CD4-positive, alpha-beta T cell treated with Interleukin-15 for 4 hours (primary cell): ENCODE results near the gene NAGK.
"Not testable (repeated sequence)": the region's sequence is repeated elsewhere in the genome, so short reads cannot be mapped to it uniquely, and the experiment has no call there.

Experiments used
- DNase-seq: peaks from one replicate; pipeline ENCODE4 v3.0.0-alpha.2; 2020; ENCODE audit warnings: low spot score

Gene NAGK

GRCh38 chr2:71069376-71069775 is 928 bp downstream of the NAGK start:
- no peak for DNase-seq

DNA sequence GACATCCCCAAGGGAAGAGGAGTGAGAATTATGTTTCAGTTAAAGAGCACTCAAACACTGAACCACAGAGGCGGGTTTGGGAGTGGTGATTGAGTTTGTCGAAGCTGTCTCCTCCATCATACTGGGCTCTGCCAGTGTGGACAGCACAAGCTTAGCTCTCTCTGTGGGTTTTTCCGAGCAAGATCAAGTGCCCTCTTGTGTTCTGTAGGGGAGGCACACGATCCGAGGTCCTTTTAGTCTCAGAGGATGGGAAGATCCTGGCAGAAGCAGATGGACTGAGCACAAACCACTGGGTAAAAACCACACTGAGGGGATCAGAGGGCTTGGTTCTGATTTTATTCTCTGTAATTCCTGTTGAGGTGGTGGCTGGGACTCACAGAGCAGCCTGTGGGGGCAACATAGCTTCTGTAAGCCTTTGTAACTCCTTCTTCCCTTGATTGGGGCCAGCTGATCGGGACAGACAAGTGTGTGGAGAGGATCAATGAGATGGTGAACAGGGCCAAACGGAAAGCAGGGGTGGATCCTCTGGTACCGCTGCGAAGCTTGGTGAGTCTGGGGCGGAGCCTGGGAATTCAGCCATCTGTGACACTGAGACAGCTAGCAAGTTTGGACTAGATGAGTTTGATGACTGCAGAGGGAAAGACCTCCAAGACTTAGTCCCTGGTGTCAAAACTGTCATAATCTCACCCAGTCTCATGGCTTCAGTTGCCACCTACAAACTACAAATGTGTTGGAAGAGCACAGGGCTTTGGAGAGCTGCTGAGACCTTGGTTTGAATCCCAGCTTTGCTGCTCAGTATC is 2.0 kb downstream of the NAGK start:
- DNase-seq: no peak

GRCh38 chr2:71071681-71072398 is 3.4 kb downstream of the NAGK start:
- DNase-seq: peak; percentile 65

DNA sequence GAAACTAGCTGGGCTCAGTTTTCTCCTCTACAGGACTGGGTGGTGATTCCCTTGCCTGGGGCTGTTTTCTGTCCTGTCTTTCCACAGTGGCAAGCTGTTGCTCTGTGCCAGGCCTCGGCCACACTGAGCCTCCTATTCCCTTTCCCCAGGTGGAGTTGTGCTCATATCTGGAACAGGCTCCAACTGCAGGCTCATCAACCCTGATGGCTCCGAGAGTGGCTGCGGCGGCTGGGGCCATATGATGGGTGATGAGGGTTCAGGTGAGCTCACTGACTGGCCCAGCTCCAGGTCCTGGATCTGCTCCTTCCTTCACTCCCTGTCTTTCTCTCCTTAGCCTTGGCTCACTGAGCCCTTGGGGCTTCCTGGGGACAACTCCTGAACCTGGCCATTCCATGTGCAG is 4.0 kb downstream of the NAGK start:
- no peak for DNase-seq

DNA sequence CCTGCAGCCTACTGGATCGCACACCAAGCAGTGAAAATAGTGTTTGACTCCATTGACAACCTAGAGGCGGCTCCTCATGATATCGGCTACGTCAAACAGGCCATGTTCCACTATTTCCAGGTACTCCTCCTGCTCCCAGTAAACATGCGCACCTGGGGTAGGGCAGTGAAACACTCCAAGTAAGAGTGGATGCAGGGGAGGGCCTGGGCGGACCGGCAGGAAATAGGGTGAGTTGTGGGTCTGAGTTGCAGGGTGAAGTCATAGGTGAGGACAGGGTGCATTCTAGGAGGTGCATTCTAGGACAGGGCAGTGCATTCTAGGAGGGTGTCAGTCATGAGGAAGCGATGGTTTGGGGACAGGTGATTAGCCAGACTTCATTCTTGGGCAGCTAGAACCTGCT is 5.0 kb downstream of the NAGK start:
- no peak for DNase-seq

GRCh38 chr2:71074893-71075395 is 6.5 kb downstream of the NAGK start:
- DNase-seq: no peak

GRCh38 chr2:71078624-71079023 is 10.2 kb downstream of the NAGK start:
- DNase-seq: no peak

GRCh38 chr2:71082402-71083252 is 14.2 kb downstream of the NAGK start:
- DNase-seq: peak; percentile 18

DNA sequence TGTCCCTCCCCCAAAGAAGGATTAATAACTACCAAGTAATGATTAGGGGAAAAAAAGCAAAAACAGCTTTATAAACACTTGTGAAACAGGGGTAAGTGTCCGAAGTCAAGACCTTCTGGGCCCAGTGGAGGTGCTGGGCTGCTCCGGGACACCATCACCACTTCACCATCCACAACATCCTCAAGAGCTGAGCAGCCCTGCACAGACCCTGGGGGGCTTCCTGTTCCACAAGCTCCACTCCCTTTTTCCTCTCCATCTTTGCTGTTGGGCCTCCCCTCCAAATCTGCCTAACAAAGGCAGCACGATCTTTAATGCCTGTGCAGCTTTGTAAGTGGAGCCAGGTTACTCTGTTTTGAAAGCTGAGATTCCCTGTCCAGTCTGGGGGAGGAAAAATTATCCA is 14.8 kb downstream of the NAGK start:
- DNase-seq: not testable (repeated sequence)

- DNase-seq: not testable (repeated sequence)
Observed at GRCh38 chr2:71083752-71084312, 15.4 kb downstream of the NAGK start.

DNA sequence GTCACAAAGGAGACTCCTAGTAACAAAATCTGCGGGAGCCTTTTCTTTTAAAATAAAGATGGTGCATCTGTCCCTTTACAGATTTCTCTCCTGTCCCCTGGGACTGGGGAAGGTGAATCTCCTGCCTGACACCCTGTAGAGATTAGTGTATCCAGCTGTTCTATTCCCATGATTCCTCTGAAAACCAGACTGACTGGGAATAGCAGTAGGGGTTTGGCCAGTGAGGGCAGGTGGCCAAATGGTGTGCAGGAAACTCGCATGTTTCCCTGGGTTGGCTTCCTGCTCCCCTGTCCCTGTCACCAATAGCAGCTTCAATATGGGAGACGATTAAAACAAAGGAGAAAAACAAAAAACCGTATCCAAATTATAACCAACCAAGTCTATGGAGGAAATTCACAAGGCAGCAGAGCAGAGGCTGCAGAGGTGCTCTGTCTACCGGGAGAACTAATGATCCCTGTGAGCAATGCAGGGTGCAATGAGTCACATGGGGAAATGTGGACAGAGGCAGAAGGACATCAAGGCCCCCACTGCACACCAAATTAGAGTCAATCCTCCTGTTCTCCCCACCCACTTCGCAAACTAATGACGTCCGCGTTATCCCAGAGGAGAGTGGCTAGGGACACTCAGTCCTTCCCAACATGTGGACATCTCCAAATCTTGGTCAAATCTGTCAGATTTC is 17.0 kb downstream of the NAGK start:
- not testable (repeated sequence) for DNase-seq

DNA sequence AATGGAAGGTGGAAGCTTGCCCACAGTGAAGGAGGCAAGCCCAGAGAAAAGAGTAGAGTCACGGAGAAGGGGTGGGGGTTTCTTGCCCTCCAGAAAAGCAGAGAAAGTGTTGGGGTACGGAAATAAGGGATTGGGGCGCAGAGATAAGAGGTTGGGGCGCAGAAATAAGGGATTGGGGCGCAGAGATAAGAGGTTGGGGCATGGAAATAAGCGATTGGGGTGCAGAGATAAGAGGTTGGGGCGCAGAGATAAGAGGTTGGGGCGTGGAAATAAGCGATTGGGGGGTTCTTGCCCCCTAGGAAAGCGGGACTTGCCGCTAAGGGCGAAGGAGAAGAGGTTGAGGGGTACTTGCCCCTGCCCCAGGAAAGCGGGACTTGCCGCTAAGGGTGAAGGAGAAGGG is 21.0 kb downstream of the NAGK start:
- not testable (repeated sequence) for DNase-seq

GRCh38 chr2:71091808-71092207 is 23.4 kb downstream of the NAGK start:
- not testable (repeated sequence) for DNase-seq

- not testable (repeated sequence) for DNase-seq
Observed at GRCh38 chr2:71092491-71093260, 24.2 kb downstream of the NAGK start.

- DNase-seq: peak; percentile 52
Observed at GRCh38 chr2:71100195-71100964, 31.9 kb downstream of the NAGK start.

GRCh38 chr2:71101656-71102055 is 33.2 kb downstream of the NAGK start:
- no peak for DNase-seq

GRCh38 chr2:71102981-71103681 is 34.7 kb downstream of the NAGK start:
- no peak for DNase-seq

- DNase-seq: no peak
Observed at GRCh38 chr2:71103809-71104208, 35.4 kb downstream of the NAGK start.

DNA sequence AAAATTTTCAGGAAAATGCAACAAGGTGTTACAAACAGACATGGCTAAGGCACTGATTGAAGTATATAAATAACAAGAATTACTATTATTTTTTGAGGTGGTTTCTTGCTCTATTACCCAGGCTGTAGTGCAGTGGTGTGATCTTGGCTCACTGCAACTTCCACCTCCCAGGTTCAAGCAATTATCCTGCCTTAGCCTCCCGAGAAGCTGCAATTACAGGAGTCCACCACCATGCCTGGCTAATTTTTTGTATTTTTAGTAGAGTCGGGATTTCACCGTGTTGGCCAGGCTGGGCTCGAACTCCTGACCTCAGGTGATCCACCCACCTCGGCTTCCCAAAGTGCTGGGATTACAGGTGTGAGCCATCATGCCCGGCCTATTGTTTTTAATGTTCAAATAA is 38.0 kb downstream of the NAGK start:
- DNase-seq: not testable (repeated sequence)
